ENCODE data around the gene STUM. TPM values are rescaled to one million over a fixed set of nuclear protein-coding genes. Genes with fewer than 3 reads are reported as not detected.
A peak's percentile ranks its signal among the peaks of the same experiment; 100 is the strongest.

Gene STUM
- total and polyA plus RNA-seq, 2 experiments from 2014 or later: 0.23 to 1.3 TPM

GRCh38 chr1:226512076-226512728 lies 36.4 kb upstream of the STUM start:
- TF ChIP-seq STAT1 (IDR thresholded peaks at IDR 0.05; ENCODE audit: unreplicated experiment): no peak
- TF ChIP-seq, protein P1, sequence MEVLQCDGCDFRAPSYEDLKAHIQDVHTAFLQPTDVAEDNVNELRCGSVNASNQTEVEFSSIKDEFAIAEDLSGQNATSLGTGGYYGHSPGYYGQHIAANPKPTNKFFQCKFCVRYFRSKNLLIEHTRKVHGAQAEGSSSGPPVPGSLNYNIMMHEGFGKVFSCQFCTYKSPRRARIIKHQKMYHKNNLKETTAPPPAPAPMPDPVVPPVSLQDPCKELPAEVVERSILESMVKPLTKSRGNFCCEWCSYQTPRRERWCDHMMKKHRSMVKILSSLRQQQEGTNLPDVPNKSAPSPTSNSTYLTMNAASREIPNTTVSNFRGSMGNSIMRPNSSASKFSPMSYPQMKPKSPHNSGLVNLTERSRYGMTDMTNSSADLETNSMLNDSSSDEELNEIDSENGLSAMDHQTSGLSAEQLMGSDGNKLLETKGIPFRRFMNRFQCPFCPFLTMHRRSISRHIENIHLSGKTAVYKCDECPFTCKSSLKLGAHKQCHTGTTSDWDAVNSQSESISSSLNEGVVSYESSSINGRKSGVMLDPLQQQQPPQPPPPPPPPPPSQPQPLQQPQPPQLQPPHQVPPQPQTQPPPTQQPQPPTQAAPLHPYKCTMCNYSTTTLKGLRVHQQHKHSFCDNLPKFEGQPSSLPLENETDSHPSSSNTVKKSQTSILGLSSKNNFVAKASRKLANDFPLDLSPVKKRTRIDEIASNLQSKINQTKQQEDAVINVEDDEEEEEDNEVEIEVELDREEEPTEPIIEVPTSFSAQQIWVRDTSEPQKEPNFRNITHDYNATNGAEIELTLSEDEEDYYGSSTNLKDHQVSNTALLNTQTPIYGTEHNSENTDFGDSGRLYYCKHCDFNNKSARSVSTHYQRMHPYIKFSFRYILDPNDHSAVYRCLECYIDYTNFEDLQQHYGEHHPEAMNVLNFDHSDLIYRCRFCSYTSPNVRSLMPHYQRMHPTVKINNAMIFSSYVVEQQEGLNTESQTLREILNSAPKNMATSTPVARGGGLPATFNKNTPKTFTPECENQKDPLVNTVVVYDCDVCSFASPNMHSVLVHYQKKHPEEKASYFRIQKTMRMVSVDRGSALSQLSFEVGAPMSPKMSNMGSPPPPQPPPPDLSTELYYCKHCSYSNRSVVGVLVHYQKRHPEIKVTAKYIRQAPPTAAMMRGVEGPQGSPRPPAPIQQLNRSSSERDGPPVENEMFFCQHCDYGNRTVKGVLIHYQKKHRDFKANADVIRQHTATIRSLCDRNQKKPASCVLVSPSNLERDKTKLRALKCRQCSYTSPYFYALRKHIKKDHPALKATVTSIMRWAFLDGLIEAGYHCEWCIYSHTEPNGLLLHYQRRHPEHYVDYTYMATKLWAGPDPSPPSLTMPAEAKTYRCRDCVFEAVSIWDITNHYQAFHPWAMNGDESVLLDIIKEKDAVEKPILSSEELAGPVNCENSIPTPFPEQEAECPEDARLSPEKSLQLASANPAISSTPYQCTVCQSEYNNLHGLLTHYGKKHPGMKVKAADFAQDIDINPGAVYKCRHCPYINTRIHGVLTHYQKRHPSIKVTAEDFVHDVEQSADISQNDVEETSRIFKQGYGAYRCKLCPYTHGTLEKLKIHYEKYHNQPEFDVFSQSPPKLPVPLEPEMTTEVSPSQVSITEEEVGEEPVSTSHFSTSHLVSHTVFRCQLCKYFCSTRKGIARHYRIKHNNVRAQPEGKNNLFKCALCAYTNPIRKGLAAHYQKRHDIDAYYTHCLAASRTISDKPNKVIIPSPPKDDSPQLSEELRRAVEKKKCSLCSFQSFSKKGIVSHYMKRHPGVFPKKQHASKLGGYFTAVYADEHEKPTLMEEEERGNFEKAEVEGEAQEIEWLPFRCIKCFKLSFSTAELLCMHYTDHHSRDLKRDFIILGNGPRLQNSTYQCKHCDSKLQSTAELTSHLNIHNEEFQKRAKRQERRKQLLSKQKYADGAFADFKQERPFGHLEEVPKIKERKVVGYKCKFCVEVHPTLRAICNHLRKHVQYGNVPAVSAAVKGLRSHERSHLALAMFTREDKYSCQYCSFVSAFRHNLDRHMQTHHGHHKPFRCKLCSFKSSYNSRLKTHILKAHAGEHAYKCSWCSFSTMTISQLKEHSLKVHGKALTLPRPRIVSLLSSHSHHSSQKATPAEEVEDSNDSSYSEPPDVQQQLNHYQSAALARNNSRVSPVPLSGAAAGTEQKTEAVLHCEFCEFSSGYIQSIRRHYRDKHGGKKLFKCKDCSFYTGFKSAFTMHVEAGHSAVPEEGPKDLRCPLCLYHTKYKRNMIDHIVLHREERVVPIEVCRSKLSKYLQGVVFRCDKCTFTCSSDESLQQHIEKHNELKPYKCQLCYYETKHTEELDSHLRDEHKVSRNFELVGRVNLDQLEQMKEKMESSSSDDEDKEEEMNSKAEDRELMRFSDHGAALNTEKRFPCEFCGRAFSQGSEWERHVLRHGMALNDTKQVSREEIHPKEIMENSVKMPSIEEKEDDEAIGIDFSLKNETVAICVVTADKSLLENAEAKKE (CRISPR knock-in tag; IDR thresholded peaks at IDR 0.05): no peak
- TF ChIP-seq CTCF (conservative IDR thresholded peaks at IDR 0.05; ENCODE audit: low read depth in 2 of 2): no peak
- no peak for TF ChIP-seq CREB1 (CRISPR knock-in tag; IDR thresholded peaks at IDR 0.05; ENCODE audit: low read depth)
- TF ChIP-seq JUNB (IDR thresholded peaks at IDR 0.05; ENCODE audit: unreplicated experiment): no peak
- TF ChIP-seq ZNF331 (CRISPR knock-in tag; IDR thresholded peaks at IDR 0.05; ENCODE audit: low read depth): no peak
- TF ChIP-seq ZNF114 (CRISPR knock-in tag; IDR thresholded peaks at IDR 0.05): no peak
- no peak for TF ChIP-seq NANOG (IDR thresholded peaks at IDR 0.05; ENCODE audit: borderline replicate concordance)
- TF ChIP-seq ETS1 (IDR thresholded peaks at IDR 0.05): no peak
- TF ChIP-seq EZH2 (IDR thresholded peaks at IDR 0.05; ENCODE audit: low read depth, unreplicated experiment): no peak
- TF ChIP-seq POLR2AphosphoS5 (IDR thresholded peaks at IDR 0.05; ENCODE audit: low read depth): no peak
- no peak for TF ChIP-seq EZH2phosphoT487 (IDR thresholded peaks at IDR 0.05; ENCODE audit: unreplicated experiment)
- no peak for TF ChIP-seq REST (IDR thresholded peaks at IDR 0.05; ENCODE audit: unreplicated experiment)
- no peaks in the 10 kb centered on the region for H3K27me3 ChIP-seq (ENCODE audit: insufficient read depth)
- Mint-ChIP-seq H3K4me1 (no peaks in the 10 kb centered on the region), H3K9me3 (no peaks in the 10 kb centered on the region), H3K4me3 (no peak overlapping the region), H3K27me3 (ENCODE audit: insufficient read depth, low read depth, poor library complexity) (peaks cover 9% of the 10 kb centered on the region), H3K36me3 (ENCODE audit: low read depth) (no peaks in the 10 kb centered on the region), H3K27ac (no peak overlapping the region)
- no peaks in the 10 kb centered on the region for H3K79me2 ChIP-seq (replicated peaks; ENCODE audit: insufficient read depth)
- no peak overlapping the region for H3K27ac ChIP-seq (ENCODE audit: low read depth)
- DNase-seq (ENCODE audit: low spot score) (no peak), ATAC-seq (peak; percentile 72)
- no peaks in the 10 kb centered on the region for H3K4me1 ChIP-seq (ENCODE audit: insufficient read depth)
- no peaks in the 10 kb centered on the region for H4K20me1 ChIP-seq (replicated peaks; ENCODE audit: insufficient read depth)
- no peak overlapping the region for H3K4me2 ChIP-seq
- no peaks in the 10 kb centered on the region for H3K36me3 ChIP-seq (ENCODE audit: insufficient read depth)
- H2AFZ ChIP-seq: no peak overlapping the region
- H3K4me3 ChIP-seq: no peak overlapping the region
- H3F3A ChIP-seq (replicated peaks; ENCODE audit: low read depth): no peaks in the 10 kb centered on the region
- H3K9me2 ChIP-seq (ENCODE audit: insufficient read depth): no peaks in the 10 kb centered on the region
